HepG2 (cell line): ENCODE results near the gene INTS15. TPM values are rescaled to one million over a fixed set of nuclear protein-coding genes. Genes with fewer than 3 reads are reported as not detected.

Experiments used
- CREB1 ChIP-seq, 2 experiments: fragments of 450-650 bp in 1 of 2; IDR thresholded peaks; 2 replicates each; pipeline ENCODE4 v1.6.1; 2016 to 2017; ENCODE audit warnings: control low read depth in 1 of 2, mild to moderate bottlenecking in 1 of 2, missing compliant biosample characterization in 1 of 2, missing genetic modification characterization in 1 of 2
- EP300 ChIP-seq, 3 experiments: sonication (generic) in 1 of 3; formaldehyde crosslinking in 1 of 3; IDR thresholded peaks; 2 replicates each; pipeline versions ENCODE4 v1.5.1 to v1.6.1; 2011 to 2020; ENCODE audit warnings: low read depth in 2 of 3, low read length in 2 of 3, borderline replicate concordance in 1 of 3, improper control_type of control experiment in 1 of 3, mild to moderate bottlenecking in 1 of 3, missing genetic modification reagents in 1 of 3, moderate library complexity in 1 of 3
- GFI1 ChIP-seq: sonication (generic); formaldehyde crosslinking; IDR thresholded peaks from 2 replicates; pipeline ENCODE4 v1.5.0; 2020; ENCODE audit warnings: missing genetic modification reagents, mild to moderate bottlenecking, borderline replicate concordance
- HNF4A ChIP-seq: sonication (generic); formaldehyde crosslinking; IDR thresholded peaks from 2 replicates; pipeline ENCODE4 v1.4.0; 2020; ENCODE audit warnings: missing genetic modification reagents
- IRF2 ChIP-seq: IDR thresholded peaks from 2 replicates; pipeline ENCODE4 v1.6.1; 2018; ENCODE audit warnings: missing genetic modification reagents, missing compliant biosample characterization
- KDM5A ChIP-seq: fragments of 200-600 bp; sonication (generic); IDR thresholded peaks from 2 replicates; pipeline ENCODE4 v1.7.0; 2018; ENCODE audit warnings: antibody characterized with exemption, mild to moderate bottlenecking, low read length, borderline replicate concordance
- KLF9 ChIP-seq: IDR thresholded peaks from 2 replicates; pipeline ENCODE4 v1.6.1; 2016; ENCODE audit warnings: low read depth
- MATR3 ChIP-seq: sonication (generic); formaldehyde crosslinking; IDR thresholded peaks from 2 replicates; pipeline ENCODE4 v1.4.0; 2020; ENCODE audit warnings: missing genetic modification reagents
- NR2F1 ChIP-seq, 2 experiments: fragments of 450-650 bp in 1 of 2; formaldehyde crosslinking in 1 of 2; IDR thresholded peaks; 2 replicates each; pipeline versions ENCODE4 v1.5.0 to v1.6.1; 2016 to 2020; ENCODE audit warnings: mild to moderate bottlenecking in 1 of 2, missing compliant biosample characterization in 1 of 2, missing genetic modification reagents in 1 of 2, moderate library complexity in 1 of 2
- POLR2AphosphoS2 ChIP-seq: IDR thresholded peaks from 2 replicates; pipeline ENCODE4 v1.6.1; 2011; ENCODE audit warnings: low read depth, low read length, improper control_type of control experiment
- RORA ChIP-seq: sonication (generic); formaldehyde crosslinking; IDR thresholded peaks from 2 replicates; pipeline ENCODE4 v1.5.0; 2020; ENCODE audit warnings: mild to moderate bottlenecking, missing genetic modification reagents, moderate library complexity
- SIX1 ChIP-seq: sonication (generic); formaldehyde crosslinking; IDR thresholded peaks from 2 replicates; pipeline ENCODE4 v1.4.0; 2020; ENCODE audit warnings: missing genetic modification reagents, borderline replicate concordance
- THAP7 ChIP-seq: sonication (generic); formaldehyde crosslinking; IDR thresholded peaks from 2 replicates; pipeline ENCODE4 v1.8.1; 2023; ENCODE audit warnings: mild to moderate bottlenecking, missing genetic modification reagents
- THAP9 ChIP-seq: sonication (generic); formaldehyde crosslinking; IDR thresholded peaks from 2 replicates; pipeline ENCODE4; 2020; ENCODE audit warnings: missing genetic modification reagents, mild to moderate bottlenecking, borderline replicate concordance
- ZBTB2 ChIP-seq: sonication (generic); formaldehyde crosslinking; IDR thresholded peaks from 2 replicates; pipeline ENCODE4 v1.8.0; 2022; ENCODE audit warnings: low read depth, missing genetic modification reagents
- ZBTB26 ChIP-seq: IDR thresholded peaks from 2 replicates; pipeline ENCODE4 v1.6.1; 2016; ENCODE audit warnings: missing compliant biosample characterization, missing genetic modification reagents, borderline replicate concordance
- ZNF10 ChIP-seq: sonication (generic); formaldehyde crosslinking; IDR thresholded peaks from 2 replicates; pipeline ENCODE4 v1.4.0; 2020; ENCODE audit warnings: mild to moderate bottlenecking, low read depth, missing genetic modification reagents, borderline replicate concordance
- ZNF44 ChIP-seq: sonication (generic); formaldehyde crosslinking; IDR thresholded peaks from 2 replicates; pipeline ENCODE4 v1.5.1; 2020; ENCODE audit warnings: mild to moderate bottlenecking, missing genetic modification reagents
- ZNF644 ChIP-seq: IDR thresholded peaks from 2 replicates; pipeline ENCODE4 v1.6.1; 2016; ENCODE audit warnings: low read depth
- ZNF772 ChIP-seq: sonication (generic); formaldehyde crosslinking; IDR thresholded peaks from 2 replicates; pipeline ENCODE4 v1.5.0; 2020; ENCODE audit warnings: mild to moderate bottlenecking, missing genetic modification reagents
- ZNF788 ChIP-seq: sonication (generic); formaldehyde crosslinking; IDR thresholded peaks from 2 replicates; pipeline ENCODE4 v1.5.0; 2020; ENCODE audit warnings: mild to moderate bottlenecking, missing genetic modification reagents, borderline replicate concordance
- ZSCAN22 ChIP-seq: sonication (generic); formaldehyde crosslinking; IDR thresholded peaks from 2 replicates; pipeline ENCODE4 v1.4.0; 2020; ENCODE audit warnings: mild to moderate bottlenecking, missing genetic modification reagents
- polyA plus RNA-seq, 8 experiments: library from polyadenylated mRNA; depleted of rRNA in 3 of 8; stranded (reverse) in 7 of 8; unstranded in 1 of 8; fragments of >200 nt; fragmentation: Illumina TruSeq in 4 of 8; extraction: Trizol in 4 of 8; gene quantifications; 2 replicates each; pipeline versions ENCODE4 v1.2.1 to v1.2.3, GENCODE V29; 2011 to 2016; ENCODE audit warnings: low read depth in 4 of 8, missing spikeins in 1 of 8, mixed read lengths in 1 of 8; ENCODE audit not compliant: insufficient read depth in 1 of 8
- total RNA-seq, 5 experiments: library from RNA; depleted of rRNA; stranded (reverse); fragments of >200 nt; fragmentation: Illumina TruSeq; extraction: Trizol; gene quantifications; 2 replicates each; pipeline ENCODE4 v1.2.3, GENCODE V29; 2016; ENCODE audit warnings: low read depth in 1 of 5

INTS15 gene
- total and polyA plus RNA-seq, 2 of the 13 experiments (the other 11 are each of a cell fraction or from before 2014, with no cell fraction given) = 16.3 to 25.7 TPM

- TF ChIP-seq ZBTB2 (CRISPR knock-in tag) = no peak
- TF ChIP-seq NR2F1 (CRISPR knock-in tag; IDR thresholded peaks at IDR 0.05) = peak; percentile 64 to 67; a peak in 3 of 4 replicates
- TF ChIP-seq MATR3 (CRISPR knock-in tag) = no peak
- peak; percentile 85 for TF ChIP-seq SIX1 (CRISPR knock-in tag)
- no peak for TF ChIP-seq THAP7
- peak; percentile 85; the same call in 1 of the 2 replicates for TF ChIP-seq POLR2AphosphoS2
- TF ChIP-seq IRF2 = peak; percentile 74
- peak; percentile 80 for TF ChIP-seq GFI1 (CRISPR knock-in tag)
- TF ChIP-seq KLF9 (CRISPR knock-in tag) = no peak
- TF ChIP-seq EP300 (IDR thresholded peaks at IDR 0.05; ENCODE audit: low read depth in 2 of 2, low read length in 2 of 2) = peak; percentile 59 to 92; a peak in 3 of 4 replicates
- peak; percentile 85; the same call in 1 of the 2 replicates for TF ChIP-seq EP300 (CRISPR knock-in tag; IDR thresholded peaks at IDR 0.05; ENCODE audit: borderline replicate concordance)
- no peak for TF ChIP-seq THAP9 (CRISPR knock-in tag)
- peak; percentile 71 for TF ChIP-seq HNF4A
- no peak; the same call in 1 of the 2 replicates for TF ChIP-seq ZNF772 (CRISPR knock-in tag)
- no peak for TF ChIP-seq RORA (CRISPR knock-in tag)
- TF ChIP-seq ZNF788 (CRISPR knock-in tag) = peak; percentile 61; the same call in 1 of the 2 replicates
- no peak for TF ChIP-seq ZNF644 (CRISPR knock-in tag)
- TF ChIP-seq ZNF10 (CRISPR knock-in tag) = no peak
- no peak for TF ChIP-seq ZBTB26 (CRISPR knock-in tag)
- TF ChIP-seq CREB1 (IDR thresholded peaks at IDR 0.05) = peak; percentile 47; the same call in 1 of the 2 replicates
- peak; percentile 71 for TF ChIP-seq CREB1 (CRISPR knock-in tag; IDR thresholded peaks at IDR 0.05)
- no peak for TF ChIP-seq KDM5A
- TF ChIP-seq ZSCAN22 (CRISPR knock-in tag) = no peak
- no peak for TF ChIP-seq ZNF44 (CRISPR knock-in tag)
These were observed 11.4 kb upstream of the INTS15 start (continued) for GRCh38 chr7:6578114-6579084.
